HG03103 (cell line): ENCODE results near the gene PPP1R26.
"Not testable (repeated sequence)": the region's sequence is repeated elsewhere in the genome, so short reads cannot be mapped to it uniquely, and the experiment has no call there.

Source experiments
- ATAC-seq: cut with Tn5 transposase; IDR thresholded peaks from one replicate; pipeline ENCODE4 v1.9.1; 2021; ENCODE audit warnings: low read depth; ENCODE audit not compliant: unreplicated experiment

PPP1R26 gene, protein sequence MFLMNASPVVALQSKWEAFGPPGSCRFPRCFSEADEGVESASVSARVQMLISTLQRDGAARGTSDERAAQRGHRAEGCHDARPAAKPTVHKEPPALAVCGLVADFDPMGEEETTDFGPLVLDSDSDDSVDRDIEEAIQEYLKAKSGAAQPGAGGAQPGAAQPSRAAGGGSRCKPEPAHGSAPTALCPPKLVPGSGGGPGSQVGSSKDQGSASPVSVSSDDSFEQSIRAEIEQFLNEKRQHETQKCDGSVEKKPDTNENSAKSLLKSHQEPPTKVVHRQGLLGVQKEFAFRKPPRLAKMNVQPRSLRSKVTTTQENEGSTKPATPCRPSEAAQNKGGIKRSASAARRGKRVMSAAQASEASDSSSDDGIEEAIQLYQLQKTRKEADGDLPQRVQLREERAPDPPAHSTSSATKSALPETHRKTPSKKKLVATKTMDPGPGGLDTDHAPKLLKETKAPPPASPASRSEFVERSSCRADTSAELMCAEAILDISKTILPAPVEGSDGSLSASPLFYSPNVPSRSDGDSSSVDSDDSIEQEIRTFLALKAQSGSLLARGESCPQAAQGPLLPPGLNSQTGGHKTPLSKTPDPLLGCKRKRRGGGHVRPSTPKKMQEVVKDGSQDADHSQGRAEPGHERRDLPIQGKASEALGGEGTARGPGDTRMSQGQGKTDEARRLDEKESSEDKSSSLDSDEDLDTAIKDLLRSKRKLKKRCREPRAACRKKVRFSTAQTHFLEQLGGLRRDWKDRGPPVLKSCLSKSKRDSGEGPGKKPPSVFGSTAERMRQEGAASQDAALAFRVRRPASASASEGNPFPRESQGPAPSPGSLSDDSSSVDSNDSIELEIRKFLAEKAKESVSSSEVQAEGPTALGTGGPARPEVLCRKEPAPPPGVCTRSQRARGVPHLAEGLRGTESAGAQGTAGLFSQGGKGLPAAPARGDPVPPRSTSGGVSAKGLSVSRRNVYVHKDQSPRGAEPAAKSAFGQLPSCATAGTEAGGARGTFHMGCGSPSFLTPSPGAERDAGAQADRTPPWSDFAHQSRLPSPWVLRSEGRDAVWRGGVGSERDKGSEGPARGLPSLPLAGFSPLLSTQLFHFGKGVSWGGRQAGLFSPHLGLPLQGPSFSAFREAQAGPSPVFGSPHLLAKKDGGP (N-terminal part only)

DNA sequence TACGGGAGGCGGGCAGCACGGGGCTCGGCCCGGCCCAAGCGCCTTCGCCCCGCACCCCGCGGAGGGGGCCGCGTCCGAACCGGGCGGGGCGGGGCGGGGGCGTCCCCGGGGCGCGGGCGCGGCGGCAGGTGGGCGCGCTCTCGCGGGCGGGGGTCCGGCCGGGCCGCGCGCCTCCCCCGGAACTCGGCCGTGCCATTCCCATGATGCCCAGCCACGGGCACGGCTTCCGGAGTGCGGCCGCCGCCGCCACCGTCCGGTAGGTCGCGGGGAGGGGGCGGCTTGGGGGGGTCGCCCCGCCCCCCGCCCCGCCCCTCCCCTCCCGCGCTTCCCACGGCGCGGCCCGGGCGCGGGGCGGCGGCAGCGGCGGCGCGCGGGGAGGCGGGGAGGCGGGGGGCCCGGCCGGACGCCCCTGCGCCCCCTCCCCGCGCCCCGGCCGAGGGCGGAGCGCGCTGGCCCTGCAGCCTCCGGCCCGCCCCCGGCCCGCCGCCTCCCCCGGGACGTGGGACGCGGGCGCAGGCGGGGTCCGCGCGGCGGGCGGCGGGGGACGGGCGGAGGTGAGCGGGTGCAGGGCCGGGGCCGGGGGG lies at the start of gene PPP1R26:
TSS of gene PPP1R26 (plus strand) at position 314 of the 584 bp plus-strand sequence. CDS start 4,729 bp downstream, outside the sequence.
- no peak for ATAC-seq

DNA sequence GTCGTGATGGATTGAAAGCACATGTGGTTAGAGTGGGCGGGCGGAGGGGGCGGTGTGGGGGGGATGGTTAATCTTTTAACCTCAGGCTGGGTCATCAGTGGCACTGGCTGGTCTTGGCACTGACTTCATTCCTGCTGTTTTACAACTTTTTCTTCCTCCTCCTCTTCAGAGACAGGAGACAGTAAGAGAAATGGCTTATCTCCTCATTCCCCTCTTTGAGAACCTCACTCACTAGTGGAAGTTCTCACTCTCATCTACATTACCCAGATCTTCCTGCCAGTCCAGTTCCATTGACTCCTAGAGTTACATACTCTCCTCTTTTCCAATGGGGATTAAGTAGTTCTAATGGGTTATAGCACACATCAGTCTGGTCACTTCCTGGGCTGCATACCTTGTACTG lies 42.3 kb upstream of the PPP1R26 start:
- ATAC-seq: no peak

DNA sequence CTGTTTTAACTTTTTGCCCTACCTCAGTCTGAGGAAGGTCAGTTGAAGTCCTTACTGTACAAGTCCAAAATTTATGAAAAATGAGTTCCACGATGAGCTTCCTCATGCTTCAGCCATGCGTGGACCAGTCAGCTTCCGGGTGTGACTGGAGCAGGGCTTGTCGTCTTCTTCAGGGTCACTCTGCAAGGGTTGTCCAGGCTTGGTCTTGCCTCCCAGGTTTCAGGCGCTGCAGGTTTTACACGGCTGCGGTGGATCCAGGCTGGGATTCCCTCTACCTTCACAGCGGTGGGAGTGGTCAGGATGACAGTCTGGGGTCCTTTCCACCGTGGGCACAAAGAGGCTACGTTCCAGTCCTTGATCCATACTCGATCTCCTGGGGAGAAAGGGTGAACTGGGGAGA lies 41.9 kb upstream of the PPP1R26 start:
- not testable (repeated sequence) for ATAC-seq

DNA sequence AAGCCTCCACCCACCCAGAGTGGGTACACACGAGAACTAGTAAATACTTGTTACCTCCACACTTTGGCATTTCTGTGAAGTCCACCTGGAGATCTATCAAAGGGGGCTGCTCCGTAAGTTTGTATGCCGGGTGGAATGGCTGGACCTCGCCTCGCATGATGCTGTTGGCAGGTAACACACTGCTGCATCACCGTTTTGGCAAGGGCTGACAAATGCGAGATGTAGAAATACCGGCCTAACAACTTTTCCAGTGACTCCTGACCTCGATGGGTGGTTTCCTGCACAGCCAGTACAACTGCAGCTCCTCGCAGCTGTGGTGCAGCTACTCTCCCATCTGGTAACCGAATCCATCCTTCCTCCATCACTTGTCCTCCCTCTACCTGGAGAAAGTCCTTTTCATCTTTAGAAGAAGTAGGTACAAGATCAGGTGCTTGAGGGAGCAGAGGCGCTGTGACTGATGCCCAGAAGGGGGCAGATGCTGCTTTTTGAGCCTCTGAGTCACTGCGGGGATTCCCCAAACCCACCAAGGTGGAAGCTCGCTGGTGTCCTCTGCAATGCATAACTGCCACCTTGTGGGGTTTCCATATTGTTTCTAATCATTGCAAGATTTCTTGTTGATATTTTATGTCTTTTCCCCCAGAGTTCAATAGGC lies 40.9 kb upstream of the PPP1R26 start:
- not testable (repeated sequence) for ATAC-seq

DNA sequence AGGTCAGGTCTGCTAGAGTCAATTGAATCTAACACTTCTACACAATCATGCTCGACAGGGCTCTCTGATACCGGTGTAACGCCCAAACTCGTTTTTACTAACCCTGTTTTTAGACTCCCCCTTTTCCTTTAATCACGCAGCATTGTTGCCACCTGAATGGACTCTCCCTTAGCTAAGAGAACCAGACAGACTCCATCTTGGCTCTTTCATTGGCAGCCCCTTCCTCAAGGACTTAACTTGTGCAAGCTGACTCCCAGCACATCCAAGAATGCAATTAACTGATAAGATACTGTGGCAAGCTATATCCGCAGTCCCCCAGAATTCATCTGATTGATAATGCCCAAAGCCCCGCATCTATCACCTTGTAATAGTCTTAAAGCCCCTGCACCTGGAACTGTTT lies 40.1 kb upstream of the PPP1R26 start:
- ATAC-seq: not testable (repeated sequence)

DNA sequence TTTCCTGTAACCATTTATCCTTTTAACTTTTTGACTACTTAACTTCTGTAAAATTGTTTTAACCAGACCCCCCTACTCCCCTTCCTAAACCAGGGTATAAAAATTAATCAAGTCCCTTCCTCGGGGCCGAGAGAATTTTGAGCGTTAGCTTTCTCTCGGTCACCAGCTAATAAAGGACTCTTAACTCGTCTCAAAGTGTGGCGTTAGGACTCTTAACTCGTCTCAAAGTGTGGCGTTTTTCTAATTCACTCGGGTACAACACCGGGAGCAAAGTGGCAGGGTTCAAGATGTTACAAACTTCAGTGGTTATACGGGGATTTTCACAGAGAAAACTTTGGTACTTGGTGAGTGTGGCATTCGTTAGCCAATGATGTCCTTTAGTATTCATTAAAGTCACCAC lies 39.7 kb upstream of the PPP1R26 start:
- no peak for ATAC-seq

DNA sequence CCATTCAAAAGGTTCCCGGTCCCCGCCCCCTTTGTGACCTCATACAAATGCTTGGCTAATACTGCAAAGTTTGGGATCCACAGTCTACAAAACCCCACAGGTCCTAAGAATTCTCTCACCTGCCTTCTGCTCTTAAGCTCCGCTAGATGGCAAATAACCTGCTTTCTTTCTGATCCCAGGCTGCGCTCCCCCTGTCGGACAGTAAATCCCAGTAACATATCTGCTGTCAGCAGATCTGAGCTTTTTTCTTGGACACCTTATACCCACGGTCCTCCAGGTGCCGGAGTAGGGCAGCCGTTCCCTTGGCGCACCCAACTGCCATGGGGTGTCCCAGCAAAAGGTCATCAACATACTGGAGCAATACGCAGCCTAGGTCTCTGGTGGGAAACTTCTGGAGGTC lies 39.0 kb upstream of the PPP1R26 start:
- ATAC-seq: no peak

DNA sequence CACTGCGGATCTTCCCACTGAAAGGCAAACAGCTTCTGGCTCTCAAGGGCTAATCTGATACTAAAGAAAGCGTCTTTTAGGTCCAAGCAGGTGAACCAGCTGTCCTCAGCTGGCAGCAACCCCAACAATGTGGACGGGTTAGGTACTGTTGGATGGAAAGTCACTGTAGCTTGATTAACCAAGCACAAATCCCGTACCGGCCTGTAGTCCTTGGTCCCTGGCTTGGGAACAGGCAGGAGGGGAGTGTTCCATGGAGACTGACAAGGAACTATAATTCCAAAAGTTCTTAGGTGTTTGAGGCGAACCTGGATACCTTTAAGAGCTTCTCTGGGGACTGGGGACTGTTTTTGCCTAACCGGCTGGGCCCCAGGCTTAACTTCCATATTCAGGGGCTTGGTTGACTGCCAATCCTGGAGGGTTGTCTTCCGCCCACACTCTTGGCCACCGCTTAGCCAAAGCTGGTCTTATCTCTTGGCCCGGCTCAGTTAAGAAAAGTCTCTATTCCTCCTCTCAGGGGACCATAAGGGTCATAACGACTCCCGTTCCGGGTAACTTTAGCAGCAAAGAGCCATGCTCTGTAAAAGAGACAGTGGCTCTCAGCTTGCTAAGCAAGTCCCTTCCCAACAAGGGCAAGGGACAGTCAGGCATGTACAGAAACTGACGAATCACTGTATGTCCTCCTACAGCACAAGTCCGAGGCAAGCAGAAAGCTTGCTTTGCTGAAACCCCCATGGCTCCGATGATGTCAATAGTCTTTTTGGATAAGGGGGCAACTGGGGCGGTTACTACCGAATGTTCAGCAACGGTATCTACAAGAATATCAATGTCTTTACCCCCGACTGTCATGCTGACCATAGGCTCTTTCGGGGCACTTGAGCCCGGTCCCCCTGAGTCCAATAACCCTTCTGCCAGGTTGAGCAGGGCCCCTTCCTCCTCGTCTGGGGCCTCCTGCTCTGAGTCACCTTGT lies 38.2 kb upstream of the PPP1R26 start:
- not testable (repeated sequence) for ATAC-seq

DNA sequence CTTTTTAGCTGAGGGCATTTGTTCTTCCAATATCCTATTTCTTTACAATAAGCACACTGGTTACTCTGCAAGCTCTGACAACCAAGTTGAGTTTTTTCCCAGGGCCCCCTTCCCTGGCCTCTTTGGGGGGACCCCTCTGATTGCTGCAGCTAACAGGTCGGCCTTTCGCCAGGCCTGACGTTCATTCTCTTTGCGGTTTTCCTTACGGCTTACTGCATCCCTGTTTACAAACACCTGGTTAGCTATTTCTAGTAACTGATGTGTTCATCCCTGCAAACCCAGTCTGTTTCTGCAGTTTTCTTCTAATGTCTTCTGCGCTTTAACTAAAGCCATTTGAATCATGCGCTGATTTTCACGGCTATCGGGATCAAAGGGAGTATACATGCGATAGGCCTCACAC lies 37.5 kb upstream of the PPP1R26 start:
- ATAC-seq: no peak

DNA sequence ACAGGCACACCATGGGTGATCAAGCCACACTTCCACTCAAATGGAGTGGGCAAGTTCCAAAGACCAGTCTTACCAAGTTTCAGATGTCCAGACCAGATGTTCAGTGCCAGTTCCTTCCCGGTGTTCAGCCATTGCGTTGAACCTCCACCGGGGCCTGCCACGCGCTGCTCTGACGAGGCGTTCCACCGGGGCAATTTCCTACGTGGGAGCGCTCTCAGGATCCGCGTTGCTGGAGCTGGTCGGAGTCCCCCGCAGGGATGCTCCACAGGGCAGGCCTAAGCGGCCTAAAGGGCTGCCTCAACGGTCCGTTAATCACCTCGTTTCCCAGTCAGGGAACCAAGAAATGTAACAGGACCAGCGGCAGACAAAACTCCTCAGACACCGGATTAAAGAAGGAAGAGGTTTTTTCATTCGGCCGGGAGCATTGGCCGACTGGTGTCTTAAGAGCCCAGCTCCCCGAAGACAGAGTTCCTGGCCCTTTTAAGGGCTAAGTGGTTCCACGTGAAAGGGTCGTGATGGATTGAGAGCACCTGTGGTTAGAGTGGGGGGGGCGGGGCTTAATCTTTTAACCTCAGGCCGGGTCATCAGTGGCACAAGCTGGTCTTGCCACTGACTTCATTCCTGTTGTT lies 35.7 kb upstream of the PPP1R26 start:
- ATAC-seq: no peak

DNA sequence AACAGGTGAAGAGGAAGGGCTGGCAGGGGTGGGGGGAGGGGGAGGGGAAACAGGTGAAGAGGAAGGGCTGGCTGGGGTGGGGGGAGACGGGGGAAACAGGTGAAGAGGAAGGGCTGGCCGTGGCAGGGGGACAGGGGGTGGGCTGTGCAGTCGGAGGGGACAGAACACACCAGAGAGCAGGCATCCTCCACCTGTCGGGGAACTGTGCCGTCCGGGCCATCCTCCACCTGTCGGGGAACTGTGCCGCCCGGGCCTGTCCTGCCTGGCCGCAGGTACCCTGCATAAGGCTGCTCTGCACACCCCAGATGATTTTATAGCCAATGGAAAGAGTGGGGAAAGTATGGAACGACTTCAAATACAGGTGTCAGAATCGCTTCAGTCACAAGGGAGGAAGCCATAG lies 32.5 kb upstream of the PPP1R26 start:
- no peak for ATAC-seq

DNA sequence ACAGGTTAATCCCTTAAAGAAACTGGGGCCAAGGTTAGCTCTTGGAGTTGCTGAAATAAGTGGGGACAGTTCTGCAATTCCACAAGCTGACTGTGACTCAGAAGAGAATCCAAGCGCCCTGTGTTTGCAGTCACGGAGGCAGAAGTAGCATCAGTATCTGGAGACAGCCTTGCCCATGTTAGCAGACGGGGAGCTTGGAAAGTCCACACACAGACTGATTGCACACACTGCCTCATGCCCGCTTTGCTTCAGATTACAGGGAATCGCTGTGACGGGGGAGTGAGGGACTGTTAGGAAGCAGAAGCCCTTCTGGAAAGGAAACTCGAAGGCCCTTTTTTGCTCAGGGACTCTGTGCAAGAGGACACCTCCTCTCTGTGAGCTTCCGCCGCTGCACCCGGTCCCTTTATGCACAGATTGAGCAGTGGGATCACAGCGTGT lies 30.9 kb upstream of the PPP1R26 start:
- ATAC-seq: no peak

DNA sequence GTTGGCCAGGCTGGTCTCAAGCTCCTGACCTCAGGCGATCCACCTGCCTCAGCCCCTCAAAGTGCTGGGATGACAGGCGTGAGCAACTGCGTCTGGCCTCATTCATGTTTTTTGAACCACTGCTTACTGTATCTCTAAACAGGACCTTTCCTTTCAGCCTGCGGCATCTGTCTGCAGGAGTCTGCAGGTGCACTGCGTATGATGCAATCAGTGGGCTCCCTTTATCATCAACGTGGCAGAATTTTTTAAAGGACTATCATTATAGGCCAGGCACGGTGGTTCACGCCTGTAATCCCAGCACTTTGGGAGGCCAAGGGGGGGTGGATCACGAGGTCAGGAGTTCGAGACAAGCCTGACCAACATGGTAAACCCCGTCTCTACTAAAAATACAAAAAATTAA lies 30.1 kb upstream of the PPP1R26 start:
- ATAC-seq: not testable (repeated sequence)

DNA sequence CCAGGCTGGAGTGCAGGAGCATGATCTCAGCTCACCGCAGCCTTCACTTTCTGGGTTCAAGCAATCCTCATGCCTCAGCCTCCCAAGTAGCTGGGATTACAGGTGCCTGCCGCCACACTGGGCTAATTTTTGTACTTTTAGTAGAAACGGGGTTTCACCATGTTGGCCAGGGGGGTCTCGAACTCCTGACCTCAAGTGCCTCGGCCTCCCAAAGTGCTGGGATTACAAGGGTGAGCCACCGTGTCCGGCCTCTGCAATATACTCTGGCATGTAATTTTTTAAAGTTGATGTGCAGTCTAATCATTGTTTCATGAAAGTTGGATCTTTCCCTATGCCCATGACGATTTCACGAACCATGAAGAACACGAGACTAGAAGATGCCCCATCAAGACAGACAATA lies 28.6 kb upstream of the PPP1R26 start:
- no peak for ATAC-seq

DNA sequence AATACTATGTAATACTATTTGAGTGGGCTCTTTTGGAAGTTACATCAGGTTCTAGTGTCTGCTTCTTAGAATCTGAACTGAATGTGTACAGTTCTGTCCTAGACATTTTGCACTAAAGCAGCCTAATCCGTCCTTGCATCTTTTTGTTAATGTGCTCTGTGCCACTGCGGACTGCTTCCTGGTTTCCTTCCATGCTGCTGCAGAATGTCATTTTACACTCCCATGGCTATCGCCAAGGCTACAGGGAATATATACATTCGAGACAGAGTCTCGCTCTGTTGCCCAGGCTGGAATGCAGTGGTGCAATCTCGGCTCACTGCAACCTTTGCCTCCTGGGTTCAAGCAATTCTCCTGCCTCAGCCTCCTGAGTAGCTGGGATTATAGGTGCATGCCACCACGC lies 27.7 kb upstream of the PPP1R26 start:
- ATAC-seq: not testable (repeated sequence)

DNA sequence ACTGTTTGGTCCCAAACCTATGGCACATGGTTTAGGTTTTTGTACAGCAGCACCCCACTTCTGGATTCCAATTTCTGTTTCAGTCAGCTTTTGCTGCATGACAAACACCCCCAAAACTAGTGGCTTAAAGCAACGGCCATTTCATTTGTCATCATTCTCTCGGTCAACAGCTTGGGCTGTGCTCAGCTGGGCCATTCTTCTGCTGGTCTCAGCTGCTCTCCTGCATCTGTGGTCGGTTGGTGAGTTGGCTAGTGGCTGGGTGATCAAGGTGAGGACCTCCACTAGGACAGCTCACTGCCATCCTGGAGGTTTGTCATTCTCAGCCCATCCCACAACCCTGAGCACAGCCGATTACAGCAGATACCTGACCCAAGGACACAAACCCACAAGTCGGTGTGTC lies 24.8 kb upstream of the PPP1R26 start:
- ATAC-seq: no peak

DNA sequence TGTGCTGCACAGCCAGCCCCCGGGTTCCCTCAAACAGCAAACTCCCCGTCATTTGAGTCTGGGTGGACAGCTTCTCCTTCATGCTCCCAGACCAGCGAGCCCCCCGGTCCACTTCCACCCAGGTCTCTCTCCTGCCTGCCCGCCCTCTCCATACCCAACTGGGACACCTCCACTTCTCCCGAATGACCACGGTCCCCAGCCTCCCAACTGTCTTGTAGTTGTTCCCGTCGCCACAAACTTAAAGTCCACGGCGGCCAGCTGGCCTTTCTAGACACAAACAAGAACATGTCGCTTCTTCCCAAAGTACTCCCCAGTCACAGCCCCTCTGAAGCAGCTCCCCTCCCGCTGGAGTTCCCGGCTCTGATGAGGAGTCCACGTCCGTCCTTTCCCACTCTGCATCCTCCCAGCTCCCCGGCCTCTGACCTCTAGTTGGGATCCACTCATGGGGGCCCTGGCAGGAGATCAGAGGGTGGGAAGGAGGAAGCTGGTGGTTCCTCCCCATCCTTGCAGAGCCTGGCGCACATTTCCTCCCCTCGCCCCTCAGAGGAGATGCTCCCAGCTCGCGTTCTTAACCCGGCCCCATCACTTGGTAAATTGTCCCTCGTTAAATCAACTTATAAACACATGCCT lies 24.1 kb upstream of the PPP1R26 start:
- no peak for ATAC-seq

DNA sequence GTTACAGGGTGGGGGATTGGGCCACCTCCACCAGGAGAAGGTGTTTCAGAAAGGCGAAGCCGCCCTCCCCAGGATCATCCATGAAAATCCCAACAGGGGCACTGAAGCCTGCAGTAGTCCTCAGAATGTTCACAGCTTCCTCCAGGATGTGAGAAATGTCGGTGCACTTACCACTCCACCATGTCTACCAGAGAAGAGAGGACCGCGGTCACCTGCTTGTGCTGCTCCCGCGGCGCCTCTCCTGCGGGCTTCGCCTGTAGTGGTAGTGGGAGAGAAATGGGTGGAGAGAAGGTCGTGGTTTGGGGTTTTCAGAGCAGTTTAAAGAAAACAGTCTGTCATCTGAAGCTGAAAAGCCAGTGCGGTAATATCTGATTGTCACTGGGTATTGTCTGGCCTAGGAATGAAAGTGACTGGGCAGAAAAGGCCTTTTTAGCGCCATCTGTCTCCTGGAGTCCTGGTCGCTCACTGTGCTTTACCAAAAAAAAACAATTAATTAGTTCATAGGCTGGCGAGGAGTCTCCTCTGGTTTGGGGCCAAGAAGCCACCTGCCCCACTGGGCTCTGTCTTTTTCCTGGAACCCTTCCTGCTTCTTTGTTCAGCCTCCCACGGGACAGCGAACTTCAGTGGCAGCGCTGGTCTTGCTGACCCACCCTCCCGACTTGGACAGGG lies 23.0 kb upstream of the PPP1R26 start:
- ATAC-seq: no peak
